SU-DHL-6 (cell line): Measurements from ENCODE around the gene CCDC187.

Experiments used
- H2AFZ ChIP-seq: fragments of 200-600 bp; sonication (generic); 2 replicates; pipeline ENCODE4 v1.6.1; 2014; ENCODE audit warnings: low read depth, mild to moderate bottlenecking, moderate library complexity, mixed read lengths, antibody characterized with exemption, low read length; ENCODE audit not compliant: severe bottlenecking
- H3F3A ChIP-seq: fragments of 200-600 bp; shearing (Covaris generic); 2 replicates; pipeline ENCODE4 v1.6.0; 2016; ENCODE audit warnings: antibody characterized with exemption, mild to moderate bottlenecking; ENCODE audit not compliant: insufficient read depth
- H3K27ac ChIP-seq: fragments of 200-600 bp; sonication (generic); 2 replicates; pipeline ENCODE4 v1.5.1; 2016; ENCODE audit warnings: low read depth, mild to moderate bottlenecking, low read length, moderate library complexity, mixed read lengths
- H3K27me3 ChIP-seq: fragments of 200-600 bp; sonication (generic), shearing (Covaris generic); 2 replicates; pipeline ENCODE4 v1.6.0; 2014; ENCODE audit warnings: mild to moderate bottlenecking, low read length
- H3K36me3 ChIP-seq: fragments of 200-600 bp; sonication (generic); 2 replicates; pipeline ENCODE4 v1.6.1; 2014; ENCODE audit warnings: mild to moderate bottlenecking, low read length, mixed read lengths
- H3K4me2 ChIP-seq: fragments of 300-600, 200-600 bp; shearing (Covaris generic), sonication (generic); 2 replicates; pipeline ENCODE4 v1.6.0; 2014; ENCODE audit warnings: low read length, low read depth, mild to moderate bottlenecking; ENCODE audit not compliant: poor library complexity, severe bottlenecking
- H3K4me3 ChIP-seq: fragments of 200-600 bp; sonication (generic); 2 replicates; pipeline ENCODE4 v1.5.1; 2014; ENCODE audit warnings: antibody characterized with exemption, low read length, mild to moderate bottlenecking, mixed read lengths; ENCODE audit not compliant: insufficient read depth, poor library complexity, severe bottlenecking
- H3K79me2 ChIP-seq: fragments of 200-600 bp; sonication (generic); 2 replicates; pipeline ENCODE4 v1.6.1; 2014; ENCODE audit warnings: mild to moderate bottlenecking, low read length, moderate library complexity; ENCODE audit not compliant: insufficient read depth
- H3K9ac ChIP-seq: fragments of 200-600 bp; sonication (generic); 2 replicates; pipeline ENCODE4 v1.7.0; 2014; ENCODE audit warnings: mild to moderate bottlenecking, low read length
- H3K9me2 ChIP-seq: fragments of 200-600 bp; sonication (generic); replicated peaks from 2 replicates; pipeline ENCODE4 v1.6.1; 2014; ENCODE audit warnings: low read length; ENCODE audit not compliant: insufficient read depth
- H3K9me3 ChIP-seq: fragments of 200-600 bp; sonication (generic); 2 replicates; pipeline ENCODE4 v1.6.1; 2014; ENCODE audit warnings: low read length, mixed read lengths; ENCODE audit not compliant: insufficient read depth
- H4K20me1 ChIP-seq: fragments of 200-600 bp; sonication (generic); 2 replicates; pipeline ENCODE4 v1.6.1; 2014; ENCODE audit warnings: low read depth, mild to moderate bottlenecking, antibody characterized with exemption, low read length, moderate library complexity, mixed read lengths
- EZH2phosphoT487 ChIP-seq: fragments of 200-600 bp; sonication (generic), shearing (Covaris generic); conservative IDR thresholded peaks from 2 replicates; pipeline ENCODE4 v1.6.1; 2018; ENCODE audit warnings: mild to moderate bottlenecking, antibody characterized with exemption, low read length, moderate library complexity, mixed read lengths
- TF ChIP-seq, protein P1 (sequence below): fragments of 200-600 bp; sonication (generic); IDR thresholded peaks from one replicate; pipeline ENCODE4 v1.5.1; 2017; ENCODE audit warnings: antibody characterized with exemption, mild to moderate bottlenecking, low read length, moderate library complexity; ENCODE audit not compliant: insufficient read depth, poor library complexity, severe bottlenecking

The CCDC187 gene

DNA sequence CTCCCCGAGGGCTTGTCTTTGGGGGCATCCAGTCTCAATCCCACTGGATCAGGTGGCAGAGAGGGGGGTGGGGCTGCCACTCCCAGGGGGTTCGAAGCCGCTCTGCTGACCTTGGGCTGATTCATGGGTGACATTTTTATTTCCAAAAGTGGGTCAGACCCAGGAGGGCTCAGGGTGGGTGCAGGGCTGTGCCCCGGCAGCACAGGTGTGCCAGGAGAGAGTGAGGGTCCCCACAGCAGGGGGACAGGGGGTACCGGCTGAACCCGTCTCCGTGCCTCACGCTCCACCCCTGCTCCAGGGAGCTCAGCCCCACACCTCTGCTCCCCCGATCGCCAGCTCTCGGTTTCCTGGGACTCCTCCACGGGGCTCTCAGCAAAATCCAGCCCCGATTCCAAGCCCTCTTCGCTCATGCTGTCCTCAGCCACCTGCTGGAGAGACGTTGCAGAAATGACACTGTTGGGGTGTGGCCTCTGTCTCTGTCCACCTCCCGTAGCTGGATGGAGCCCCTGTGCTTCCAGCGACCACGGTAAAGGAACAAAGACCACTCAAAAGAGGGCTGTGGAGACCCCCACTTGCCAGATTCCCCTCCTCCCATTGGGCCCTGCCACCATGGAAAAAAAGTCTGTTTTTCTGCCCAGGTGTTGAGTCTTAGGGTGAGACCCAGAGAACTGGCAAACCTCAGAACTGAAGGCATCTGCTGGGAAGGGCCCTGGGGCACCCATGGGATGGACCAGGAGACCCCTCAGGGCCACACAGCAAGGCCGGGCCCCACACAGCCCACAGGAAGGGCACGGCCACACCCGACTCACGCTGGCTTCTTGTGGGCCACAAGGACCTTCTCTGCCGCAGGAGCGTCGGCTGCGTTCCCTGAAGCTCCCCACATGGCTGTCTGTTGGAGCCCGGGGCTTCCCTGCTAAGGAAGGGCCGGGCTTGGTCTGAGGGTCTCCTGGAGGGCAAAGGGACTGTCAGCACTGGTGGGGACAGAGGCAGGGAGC, 47.7 kb downstream of the CCDC187 start:
- Histone ChIP-seq H2AFZ (no peak overlapping the region), H3K4me2 (no peak overlapping the region), H3K9ac (no peak overlapping the region), H3K27ac (no peak overlapping the region), H3K36me3 (no peaks in the 10 kb centered on the region), H4K20me1 (no peaks in the 10 kb centered on the region), H3K9me3 (no peaks in the 10 kb centered on the region), H3K9me2 (no peaks in the 10 kb centered on the region), H3K4me3 (no peak overlapping the region), H3F3A (no peaks in the 10 kb centered on the region), H3K79me2 (no peaks in the 10 kb centered on the region), H3K27me3 (no peaks in the 10 kb centered on the region)
- TF ChIP-seq, protein P1, sequence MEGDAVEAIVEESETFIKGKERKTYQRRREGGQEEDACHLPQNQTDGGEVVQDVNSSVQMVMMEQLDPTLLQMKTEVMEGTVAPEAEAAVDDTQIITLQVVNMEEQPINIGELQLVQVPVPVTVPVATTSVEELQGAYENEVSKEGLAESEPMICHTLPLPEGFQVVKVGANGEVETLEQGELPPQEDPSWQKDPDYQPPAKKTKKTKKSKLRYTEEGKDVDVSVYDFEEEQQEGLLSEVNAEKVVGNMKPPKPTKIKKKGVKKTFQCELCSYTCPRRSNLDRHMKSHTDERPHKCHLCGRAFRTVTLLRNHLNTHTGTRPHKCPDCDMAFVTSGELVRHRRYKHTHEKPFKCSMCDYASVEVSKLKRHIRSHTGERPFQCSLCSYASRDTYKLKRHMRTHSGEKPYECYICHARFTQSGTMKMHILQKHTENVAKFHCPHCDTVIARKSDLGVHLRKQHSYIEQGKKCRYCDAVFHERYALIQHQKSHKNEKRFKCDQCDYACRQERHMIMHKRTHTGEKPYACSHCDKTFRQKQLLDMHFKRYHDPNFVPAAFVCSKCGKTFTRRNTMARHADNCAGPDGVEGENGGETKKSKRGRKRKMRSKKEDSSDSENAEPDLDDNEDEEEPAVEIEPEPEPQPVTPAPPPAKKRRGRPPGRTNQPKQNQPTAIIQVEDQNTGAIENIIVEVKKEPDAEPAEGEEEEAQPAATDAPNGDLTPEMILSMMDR: no peak
- TF ChIP-seq EZH2phosphoT487: no peak

DNA sequence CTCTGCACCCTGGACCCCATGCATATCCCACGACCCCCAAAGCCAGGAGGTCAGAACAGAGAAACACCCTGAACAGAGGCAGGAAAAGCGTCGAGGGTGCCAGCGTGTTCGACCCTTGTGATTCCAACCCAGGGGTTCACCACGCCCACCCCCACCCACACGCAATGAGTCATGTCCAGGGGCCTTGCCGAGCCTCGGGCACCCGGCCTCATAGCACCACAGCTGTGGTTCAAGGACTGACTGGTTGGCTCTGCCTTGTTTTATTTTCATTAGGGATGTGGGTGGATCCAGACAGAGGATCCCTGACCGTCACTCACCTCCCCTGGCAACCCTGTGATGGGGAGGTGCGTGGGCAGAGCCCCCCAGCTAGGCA, 48.7 kb downstream of the CCDC187 start:
- no peaks in the 10 kb centered on the region for H3K9me2 ChIP-seq
- no peak overlapping the region for H3K4me3 ChIP-seq
- no peaks in the 10 kb centered on the region for H3K36me3 ChIP-seq
- no peak overlapping the region for H2AFZ ChIP-seq
- no peaks in the 10 kb centered on the region for H3K9me3 ChIP-seq
- H3K27ac ChIP-seq: no peak overlapping the region
- no peaks in the 10 kb centered on the region for H4K20me1 ChIP-seq
- no peak overlapping the region for H3K4me2 ChIP-seq
- TF ChIP-seq EZH2phosphoT487: no peak
- TF ChIP-seq, protein P1: no peak
- no peaks in the 10 kb centered on the region for H3F3A ChIP-seq
- no peaks in the 10 kb centered on the region for H3K27me3 ChIP-seq
- no peaks in the 10 kb centered on the region for H3K79me2 ChIP-seq
- no peak overlapping the region for H3K9ac ChIP-seq

DNA sequence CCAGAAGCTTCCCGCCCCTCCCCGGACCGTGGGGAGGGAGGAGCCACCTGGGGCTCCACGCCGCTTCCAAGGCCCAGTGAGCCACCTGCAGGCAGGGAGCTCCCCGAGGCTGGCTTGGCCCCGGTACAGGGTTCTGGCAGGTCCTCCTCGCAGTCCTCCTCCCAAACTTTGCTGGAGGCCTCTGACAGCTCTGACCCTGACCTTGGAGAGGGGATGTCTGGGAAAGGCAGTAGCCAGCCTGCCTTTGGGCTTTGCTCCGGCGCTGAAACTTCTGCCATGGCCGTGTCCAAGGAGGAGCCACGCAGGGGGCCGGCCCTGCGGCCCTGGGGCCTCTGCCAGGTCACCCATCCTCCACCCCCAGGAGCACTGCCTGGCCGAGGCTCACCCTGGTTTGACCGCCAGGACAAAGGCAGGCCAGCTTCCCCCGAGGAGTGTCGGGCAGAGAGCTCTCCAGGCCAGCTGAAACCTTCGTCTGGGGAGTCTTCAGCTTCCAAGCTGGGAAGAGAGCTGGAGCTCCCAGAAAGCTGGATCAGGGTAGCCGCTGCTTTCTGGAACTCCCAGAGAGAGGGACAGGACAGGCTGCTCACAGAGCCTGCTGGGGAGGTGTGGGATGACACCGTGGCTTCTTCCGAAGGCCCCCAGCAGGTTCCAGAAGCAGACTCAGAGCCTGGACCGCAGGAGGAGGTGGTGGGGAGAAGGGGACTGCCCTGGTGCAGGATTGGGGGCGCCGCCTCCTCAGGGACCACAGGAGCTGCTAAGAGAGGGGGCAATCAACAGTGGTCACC, 49.3 kb downstream of the CCDC187 start:
- H3K27me3 ChIP-seq: no peaks in the 10 kb centered on the region

More for the DNA sequence above, 49.3 kb downstream of the CCDC187 start:
- Histone ChIP-seq H3K9me2 (no peaks in the 10 kb centered on the region), H3K9ac (no peak overlapping the region), H3K79me2 (no peaks in the 10 kb centered on the region), H3K4me3 (no peak overlapping the region), H3K36me3 (no peaks in the 10 kb centered on the region), H4K20me1 (no peaks in the 10 kb centered on the region), H3K27ac (no peak overlapping the region), H3F3A (no peaks in the 10 kb centered on the region), H2AFZ (no peak overlapping the region), H3K9me3 (no peaks in the 10 kb centered on the region), H3K4me2 (no peak overlapping the region)
- TF ChIP-seq EZH2phosphoT487: no peak
- TF ChIP-seq, protein P1: no peak
